K562 (cell line): Measurements from ENCODE around the gene ZMYND12. TPM values are rescaled to one million over a fixed set of nuclear protein-coding genes. Genes with fewer than 3 reads are reported as not detected.

Experiments
- ATAC-seq: fragments of 200-7000 bp; cut with Tn5 transposase; 3 replicates; pipeline ENCODE4 v1.9.1; 2020; ENCODE audit warnings: moderate library complexity
- BruUV-seq: library from RNA; stranded (reverse); fragments of 400-500 nt; replicated peaks from 2 replicates; lab custom pipeline; 2021; lab: Mats Ljungman, UMichigan
- CTCF ChIA-PET: fragments of 300-600 bp; formaldehyde crosslinking; extraction: SDS; loops from one replicate; lab custom pipeline; 2021; ENCODE audit warnings: low intra/inter-chr PET ratio; lab: Yijun Ruan, JAX
- POLR2A ChIA-PET: fragments of 300-600, 350-650 bp; sonication (Branson Sonifier 250); formaldehyde crosslinking; extraction: SDS; loops from one replicate; lab custom pipeline; 2021; ENCODE audit warnings: antibody characterized with exemption, inconsistent platforms; lab: Yijun Ruan, JAX
- DNase-seq, 4 experiments: peaks; one replicate each; pipeline versions ENCODE4 v3.0.0 to v3.0.0-alpha.2; 2011 to 2018; ENCODE audit warnings: low spot score in 3 of 4, mixed read lengths in 3 of 4; ENCODE audit errors: extremely low read depth in 1 of 4
- FAIRE-seq: peaks from 2 replicates; lab custom pipeline; 2011; peaks lifted over from hg19 to GRCh38; lab: Jason Lieb, UNC
- H2AFZ ChIP-seq: 2 replicates; pipeline ENCODE4 v1.6.0; 2011; ENCODE audit warnings: low read depth, low read length, control low read depth, inconsistent platforms
- H3K27ac ChIP-seq: fragments of 200-600 bp; 3 replicates; pipeline ENCODE4 v1.8.0; 2011; ENCODE audit warnings: low read depth, mild to moderate bottlenecking, control low read depth, inconsistent platforms, low read length, moderate library complexity, mixed read lengths; ENCODE audit errors: extremely low read depth
- H3K27me3 ChIP-seq, 2 experiments: fragments of 300-600 bp in 1 of 2; 2 replicates in 1 of 2; 3 replicates in 1 of 2; pipeline versions ENCODE4 v1.6.0 to v1.8.0; 2011; ENCODE audit warnings: inconsistent platforms in 2 of 2, low read length in 2 of 2, mild to moderate bottlenecking in 1 of 2, mixed read lengths in 1 of 2, moderate library complexity in 1 of 2; ENCODE audit not compliant: control insufficient read depth in 2 of 2, insufficient read depth in 2 of 2
- H3K36me3 ChIP-seq: fragments of 300-600 bp; 3 replicates; pipeline ENCODE4 v1.8.0; 2011; ENCODE audit warnings: mild to moderate bottlenecking, low read length, inconsistent platforms; ENCODE audit not compliant: control insufficient read depth, insufficient read depth
- H3K4me1 ChIP-seq, 2 experiments: fragments of 200-600 bp in 1 of 2; replicated peaks in 1 of 2; 2 replicates in 1 of 2; 3 replicates in 1 of 2; pipeline versions ENCODE4 v1.5.1 to v1.8.0; 2011; ENCODE audit warnings: inconsistent platforms in 2 of 2, low read length in 2 of 2, mild to moderate bottlenecking in 1 of 2, mixed read lengths in 1 of 2, moderate library complexity in 1 of 2; ENCODE audit not compliant: control insufficient read depth in 2 of 2, insufficient read depth in 2 of 2
- H3K4me2 ChIP-seq: 2 replicates; pipeline ENCODE4 v1.6.1; 2011; ENCODE audit warnings: low read length, control low read depth, inconsistent platforms, mixed read lengths; ENCODE audit not compliant: insufficient read depth
- H3K4me3 ChIP-seq: fragments of 200-600 bp; sonication (generic), shearing (Covaris generic); 2 replicates; pipeline ENCODE4 v1.5.1; 2016; ENCODE audit warnings: control low read depth, inconsistent platforms
- H3K79me2 ChIP-seq: fragments of 200-600 bp; 3 replicates; pipeline ENCODE4 v1.8.0; 2011; ENCODE audit warnings: low read length, inconsistent platforms; ENCODE audit not compliant: control insufficient read depth, insufficient read depth
- H3K9ac ChIP-seq, 2 experiments: 2 replicates each; pipeline versions ENCODE4 v1.6.0 to v1.6.1; 2011; ENCODE audit warnings: low read depth in 2 of 2, low read length in 2 of 2, control low read depth in 1 of 2, inconsistent platforms in 1 of 2, mild to moderate bottlenecking in 1 of 2, mixed read lengths in 1 of 2; ENCODE audit not compliant: insufficient read depth in 1 of 2
- H3K9me1 ChIP-seq: one replicate; pipeline ENCODE4 v1.6.0; 2011; ENCODE audit warnings: inconsistent platforms, mild to moderate bottlenecking, low read length, moderate library complexity; ENCODE audit not compliant: control insufficient read depth, insufficient read depth
- H3K9me3 ChIP-seq: replicated peaks from 2 replicates; pipeline ENCODE4 v1.5.1; 2011; ENCODE audit warnings: low read depth, low read length, inconsistent platforms; ENCODE audit not compliant: control insufficient read depth, insufficient read depth
- H4K20me1 ChIP-seq: replicated peaks from 2 replicates; pipeline ENCODE4 v1.6.1; 2011; ENCODE audit warnings: low read length, inconsistent platforms, mixed read lengths; ENCODE audit not compliant: control insufficient read depth, insufficient read depth
- C11orf30 ChIP-seq: fragments of 450-650 bp; IDR thresholded peaks from 2 replicates; pipeline ENCODE4 v1.6.1; 2016; ENCODE audit warnings: low read depth, mild to moderate bottlenecking
- HDAC2 ChIP-seq: fragments of 450-650 bp; IDR thresholded peaks from 2 replicates; pipeline ENCODE4 v1.6.1; 2016; ENCODE audit warnings: mild to moderate bottlenecking
- IRF9 ChIP-seq: fragments of 450-650 bp; IDR thresholded peaks from 2 replicates; pipeline ENCODE4 v1.6.1; 2016; ENCODE audit warnings: missing biosample characterization, missing genetic modification characterization
- NCOR1 ChIP-seq: fragments of 450-650 bp; IDR thresholded peaks from 2 replicates; pipeline ENCODE4 v1.6.1; 2016; ENCODE audit warnings: mild to moderate bottlenecking, moderate library complexity
- ZNF146 ChIP-seq: IDR thresholded peaks from one replicate; pipeline ENCODE4 v1.6.1; 2018; ENCODE audit warnings: missing compliant biosample characterization; ENCODE audit not compliant: unreplicated experiment
- ZNF316 ChIP-seq: fragments of 450-650 bp; IDR thresholded peaks from 2 replicates; pipeline ENCODE4 v1.6.1; 2016
- WGBS: fragments of 100-300 bp; shearing (Covaris generic); methylation state at CpG from one replicate; pipeline ENCODE4 v1.1.6; 2016; ENCODE audit warnings: low coverage, mixed read lengths; ENCODE audit not compliant: insufficient coverage; ENCODE audit errors: missing lambda C conversion rate; 5-methylcytosine and 5-hydroxymethylcytosine counted together
- in situ Hi-C: fragments of 300-500 bp; cut with MboI; formaldehyde crosslinking; loops from 4 replicates; pipeline ENCODE4 v1.15.0; 2018; ENCODE audit warnings: inconsistent platforms, mixed read lengths
- intact Hi-C: fragments of 100-400 bp; cut with micrococcal nuclease; formaldehyde crosslinking; loops from 2 replicates; pipeline ENCODE4 v1.14.2; 2022
- polyA plus RNA-seq, 8 experiments: library from polyadenylated mRNA; depleted of rRNA in 4 of 8; stranded (reverse) in 5 of 8; unstranded in 3 of 8; fragments of >200 nt; fragmentation: Nextera tagmentation in 2 of 8; fragmentation: Illumina TruSeq in 1 of 8; extraction: Ambion mirVana in 2 of 8; extraction: Trizol in 1 of 8; gene quantifications; 2 replicates each; pipeline versions ENCODE4 v1.2.1 to v1.2.3, GENCODE V29; 2011 to 2014; ENCODE audit warnings: inconsistent platforms in 1 of 8, missing spikeins in 1 of 8
- total RNA-seq, 7 experiments: library from RNA; depleted of rRNA in 6 of 7; stranded (reverse); fragments of >200 nt in 6 of 7; fragmentation: Illumina TruSeq in 2 of 7; extraction: Trizol in 2 of 7; gene quantifications; 2 replicates each; pipeline versions ENCODE4 v1.2.1 to v1.2.3, GENCODE V29; 2011 to 2021; ENCODE audit warnings: low replicate concordance in 1 of 7
- TF ChIP-seq, protein P1 (sequence below): fragments of 250-450 bp; sonication (Bioruptor Pico); IDR thresholded peaks from 2 replicates; pipeline ENCODE4 v1.5.0; 2020; ENCODE audit warnings: mild to moderate bottlenecking, borderline replicate concordance

ZMYND12 gene
- total and polyA plus RNA-seq, 9 of the 15 experiments (the other 6 are each of a cell fraction or from before 2014, with no cell fraction given), result not detected

DNA sequence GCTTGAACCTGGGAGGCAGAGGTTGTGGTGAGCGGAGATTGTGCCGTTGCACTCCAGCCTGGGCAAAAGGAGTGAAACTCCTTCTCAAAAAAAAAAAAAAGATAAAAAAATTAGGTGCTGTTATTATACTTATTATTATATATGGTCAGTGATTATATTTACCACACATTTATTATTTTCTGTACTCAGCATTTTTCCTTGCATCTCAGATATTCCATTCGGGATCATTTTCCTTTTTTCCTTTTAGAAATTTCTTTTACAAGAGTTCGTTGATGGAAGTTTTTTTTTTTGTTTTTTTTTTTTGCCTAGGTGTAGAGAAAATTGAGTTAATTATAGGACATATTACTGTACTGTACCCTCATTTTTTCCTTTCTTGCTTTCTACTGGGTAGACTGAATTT, 20.8 kb upstream of the ZMYND12 start:
- Histone ChIP-seq H3K27ac (no peak overlapping the region), H3K36me3 (no peaks in the 10 kb centered on the region), H3K9me1 (no peaks in the 10 kb centered on the region), H3K79me2 (no peaks in the 10 kb centered on the region), H3K4me3 (no peak overlapping the region), H3K9ac (no peak overlapping the region), H3K27me3 (peaks cover 3 to 4% of the 10 kb centered on the region in 2 experiments; a peak in 1 of 5 replicates), H3K9me3 (no peaks in the 10 kb centered on the region), H4K20me1 (no peaks in the 10 kb centered on the region), H3K4me2 (no peak overlapping the region), H3K4me1 (no peaks in the 10 kb centered on the region), H2AFZ (no peak overlapping the region)
- ChIA-PET CTCF (no interaction called here), POLR2A (interaction anchor here (1.2 kb wide), 1 partner anchor 9 kb away, joined by 4 read pairs; no protein-coding TSS in a partner anchor)
- 4% methylated on average over 3 of the region's 4 CpGs for WGBS
- ATAC-seq (no peak), FAIRE-seq (no peak), DNase-seq (no peak)
- no peak for TF ChIP-seq ZNF146
- peak; percentile 81 for TF ChIP-seq ZNF316
- peak; percentile 28; the same call in 1 of the 2 replicates for TF ChIP-seq C11orf30
- no peak for TF ChIP-seq NCOR1
- no peak for TF ChIP-seq IRF9 (tag)
- TF ChIP-seq HDAC2, result no peak
- TF ChIP-seq, protein P1, sequence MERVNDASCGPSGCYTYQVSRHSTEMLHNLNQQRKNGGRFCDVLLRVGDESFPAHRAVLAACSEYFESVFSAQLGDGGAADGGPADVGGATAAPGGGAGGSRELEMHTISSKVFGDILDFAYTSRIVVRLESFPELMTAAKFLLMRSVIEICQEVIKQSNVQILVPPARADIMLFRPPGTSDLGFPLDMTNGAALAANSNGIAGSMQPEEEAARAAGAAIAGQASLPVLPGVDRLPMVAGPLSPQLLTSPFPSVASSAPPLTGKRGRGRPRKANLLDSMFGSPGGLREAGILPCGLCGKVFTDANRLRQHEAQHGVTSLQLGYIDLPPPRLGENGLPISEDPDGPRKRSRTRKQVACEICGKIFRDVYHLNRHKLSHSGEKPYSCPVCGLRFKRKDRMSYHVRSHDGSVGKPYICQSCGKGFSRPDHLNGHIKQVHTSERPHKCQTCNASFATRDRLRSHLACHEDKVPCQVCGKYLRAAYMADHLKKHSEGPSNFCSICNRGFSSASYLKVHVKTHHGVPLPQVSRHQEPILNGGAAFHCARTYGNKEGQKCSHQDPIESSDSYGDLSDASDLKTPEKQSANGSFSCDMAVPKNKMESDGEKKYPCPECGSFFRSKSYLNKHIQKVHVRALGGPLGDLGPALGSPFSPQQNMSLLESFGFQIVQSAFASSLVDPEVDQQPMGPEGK (CRISPR knock-in tag), result no peak
- in situ Hi-C loops, result no loop called here
- BruUV-seq, result no TSS peak
- intact Hi-C loops, result no loop called here
